ENCODE data around the gene SORCS1. TPM values are rescaled to one million over a fixed set of nuclear protein-coding genes. Genes with fewer than 3 reads are reported as not detected.

Gene SORCS1
- total and polyA plus RNA-seq, 3 donors from 2014 or later = 2.6 to 9.6 (median 4.6) TPM

DNA sequence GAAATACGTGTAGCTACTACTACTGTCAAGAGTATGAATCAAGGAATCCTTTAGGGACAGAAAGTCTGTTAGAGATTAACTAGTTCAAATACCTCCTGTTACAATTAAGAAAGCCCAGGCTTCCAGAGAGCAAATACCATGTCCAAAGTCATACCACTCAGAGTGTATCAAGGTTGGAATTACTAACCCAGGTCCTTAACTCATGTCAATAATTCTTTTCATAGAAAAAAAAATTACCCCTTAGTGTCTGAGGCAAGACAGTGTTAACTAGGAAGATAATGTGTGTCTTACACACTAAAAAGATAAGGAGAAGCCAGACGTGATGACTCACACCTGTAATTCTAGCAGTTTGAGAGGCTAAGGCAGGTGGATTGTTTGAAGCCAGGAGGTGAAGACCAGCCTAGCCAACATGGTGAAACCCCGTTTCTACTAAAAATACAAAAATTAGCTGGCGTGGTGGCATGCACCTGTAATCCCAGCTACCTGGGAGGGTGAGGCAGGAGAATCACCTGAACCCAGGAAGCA, 423.4 kb downstream of the SORCS1 start:
- Histone ChIP-seq H3K4me1 (no peaks in the 10 kb centered on the region), H3K27me3 (no peaks in the 10 kb centered on the region), H3K36me3 (ENCODE audit: low read depth, missing control alignments) (no peaks in the 10 kb centered on the region), H3K4me3 (no peak overlapping the region), H3K9me3 (no peaks in the 10 kb centered on the region), H3K27ac (no peak overlapping the region)
- 63 to 77% methylated on average over 4 of the region's 4 CpGs for WGBS, 2 donors
- no peak for DNase-seq
- TF ChIP-seq POLR2A (IDR thresholded peaks at IDR 0.05) = no peak
- TF ChIP-seq, protein P1, sequence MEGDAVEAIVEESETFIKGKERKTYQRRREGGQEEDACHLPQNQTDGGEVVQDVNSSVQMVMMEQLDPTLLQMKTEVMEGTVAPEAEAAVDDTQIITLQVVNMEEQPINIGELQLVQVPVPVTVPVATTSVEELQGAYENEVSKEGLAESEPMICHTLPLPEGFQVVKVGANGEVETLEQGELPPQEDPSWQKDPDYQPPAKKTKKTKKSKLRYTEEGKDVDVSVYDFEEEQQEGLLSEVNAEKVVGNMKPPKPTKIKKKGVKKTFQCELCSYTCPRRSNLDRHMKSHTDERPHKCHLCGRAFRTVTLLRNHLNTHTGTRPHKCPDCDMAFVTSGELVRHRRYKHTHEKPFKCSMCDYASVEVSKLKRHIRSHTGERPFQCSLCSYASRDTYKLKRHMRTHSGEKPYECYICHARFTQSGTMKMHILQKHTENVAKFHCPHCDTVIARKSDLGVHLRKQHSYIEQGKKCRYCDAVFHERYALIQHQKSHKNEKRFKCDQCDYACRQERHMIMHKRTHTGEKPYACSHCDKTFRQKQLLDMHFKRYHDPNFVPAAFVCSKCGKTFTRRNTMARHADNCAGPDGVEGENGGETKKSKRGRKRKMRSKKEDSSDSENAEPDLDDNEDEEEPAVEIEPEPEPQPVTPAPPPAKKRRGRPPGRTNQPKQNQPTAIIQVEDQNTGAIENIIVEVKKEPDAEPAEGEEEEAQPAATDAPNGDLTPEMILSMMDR (IDR thresholded peaks at IDR 0.05) = no peak
- intact Hi-C loops (cut with DNase I; ENCODE audit: low total_unique reads) = no loop called here

DNA sequence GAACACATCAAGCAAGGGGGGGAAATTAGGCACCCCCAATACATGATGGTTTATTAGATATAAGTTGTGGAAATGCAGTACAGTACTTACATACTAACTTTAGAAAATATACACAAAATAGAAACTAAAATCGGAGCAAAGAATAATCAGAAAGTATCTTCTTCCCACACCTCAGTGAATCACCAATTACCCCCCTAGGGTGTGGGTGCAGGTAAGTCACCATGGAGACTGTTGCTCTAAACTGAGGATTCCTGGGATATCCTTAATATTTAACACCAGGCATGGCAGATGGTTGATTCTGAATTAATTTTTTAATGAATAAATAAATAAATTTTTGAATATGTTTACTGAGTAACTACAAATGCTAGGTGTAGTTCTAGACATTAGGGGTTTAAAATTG, 424.4 kb downstream of the SORCS1 start:
- Histone ChIP-seq H3K9me3 (no peaks in the 10 kb centered on the region), H3K27me3 (no peaks in the 10 kb centered on the region), H3K27ac (no peak overlapping the region), H3K4me3 (no peak overlapping the region), H3K36me3 (ENCODE audit: low read depth, missing control alignments) (no peaks in the 10 kb centered on the region), H3K4me1 (no peaks in the 10 kb centered on the region)
- intact Hi-C loops (cut with DNase I; ENCODE audit: low total_unique reads) = no loop called here
- 93 to 94% methylated on average over 1 of the region's 1 CpG for WGBS, 2 donors
- DNase-seq = no peak
- TF ChIP-seq POLR2A (IDR thresholded peaks at IDR 0.05) = no peak
- TF ChIP-seq, protein P1 (IDR thresholded peaks at IDR 0.05) = no peak

DNA sequence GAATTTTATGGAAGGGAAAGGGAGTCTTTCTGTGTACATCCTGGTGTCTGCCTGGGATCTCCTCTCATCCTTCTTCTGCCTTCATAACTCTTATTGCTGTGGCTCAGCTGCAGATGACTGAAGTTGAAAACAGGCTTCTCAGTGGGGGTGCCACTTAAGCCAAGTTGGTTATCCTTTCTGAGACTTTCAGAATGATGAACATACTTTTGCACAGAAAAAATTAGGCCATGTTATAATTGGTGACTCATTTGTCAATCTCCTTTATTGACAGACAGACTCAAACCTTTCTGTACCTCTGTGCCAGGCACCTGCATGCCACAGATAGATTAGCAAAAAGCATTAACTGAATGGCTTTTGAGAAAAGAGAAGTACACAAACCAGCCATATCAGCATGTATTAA, 430.3 kb downstream of the SORCS1 start:
- intact Hi-C loops (cut with DNase I; ENCODE audit: low total_unique reads) = no loop called here
- Histone ChIP-seq H3K9me3 (no peaks in the 10 kb centered on the region), H3K4me1 (no peaks in the 10 kb centered on the region), H3K4me3 (no peak overlapping the region), H3K36me3 (ENCODE audit: low read depth, missing control alignments) (no peaks in the 10 kb centered on the region), H3K27me3 (no peaks in the 10 kb centered on the region), H3K27ac (no peak overlapping the region)
- no peak for TF ChIP-seq POLR2A (IDR thresholded peaks at IDR 0.05)
- TF ChIP-seq, protein P1 (IDR thresholded peaks at IDR 0.05) = no peak
- DNase-seq = no peak

DNA sequence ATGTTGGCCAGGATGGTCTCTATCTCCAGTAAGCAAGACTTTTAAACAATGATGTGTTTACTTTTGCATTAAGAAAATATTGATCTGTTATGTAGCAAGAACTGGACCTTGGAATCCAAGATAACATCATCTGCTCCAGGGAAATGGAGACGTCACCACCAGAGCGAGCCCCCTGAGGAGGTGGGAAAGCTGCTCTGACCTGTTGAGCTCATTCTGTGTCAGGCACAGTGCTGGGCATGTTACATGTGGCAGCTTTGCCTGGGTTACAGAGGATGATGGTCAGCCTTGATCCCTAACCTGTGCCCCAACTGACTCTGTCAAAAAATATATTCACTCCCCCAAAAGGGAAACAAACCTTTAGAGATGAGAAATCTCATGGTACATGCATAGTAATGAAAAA, 436.3 kb downstream of the SORCS1 start:
- H3K4me3 ChIP-seq = no peak overlapping the region
- TF ChIP-seq, protein P1 (IDR thresholded peaks at IDR 0.05) = no peak
- no peak for TF ChIP-seq POLR2A (IDR thresholded peaks at IDR 0.05)
- H3K4me1 ChIP-seq = no peaks in the 10 kb centered on the region
- no peaks in the 10 kb centered on the region for H3K9me3 ChIP-seq
- intact Hi-C loops (cut with DNase I; ENCODE audit: low total_unique reads) = no loop called here
- 78 to 86% methylated on average over 2 of the region's 2 CpGs for WGBS, 2 donors
- no peak for DNase-seq
- H3K27ac ChIP-seq = no peak overlapping the region
- no peaks in the 10 kb centered on the region for H3K36me3 ChIP-seq (ENCODE audit: low read depth, missing control alignments)
- H3K27me3 ChIP-seq = no peaks in the 10 kb centered on the region

DNA sequence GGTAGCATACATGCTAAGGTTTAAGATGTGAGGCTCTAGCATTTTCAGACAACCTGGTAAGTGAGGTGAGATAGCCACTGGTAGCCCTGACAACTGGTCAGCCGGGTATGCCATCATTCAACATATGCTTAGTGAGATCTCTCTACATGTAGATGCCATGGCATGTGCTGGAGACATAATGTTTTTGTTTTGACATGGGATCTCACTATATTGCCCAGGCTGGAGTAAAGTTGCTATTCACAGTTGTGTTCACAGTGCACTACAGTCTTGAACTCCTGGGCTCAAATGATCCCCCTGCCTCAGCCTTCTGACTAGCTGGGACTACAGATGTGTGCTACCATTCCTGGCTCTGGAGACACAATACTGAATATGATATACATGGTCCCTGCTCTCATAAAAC, 437.3 kb downstream of the SORCS1 start:
- no peak overlapping the region for H3K4me3 ChIP-seq
- no peaks in the 10 kb centered on the region for H3K9me3 ChIP-seq
- intact Hi-C loops (cut with DNase I; ENCODE audit: low total_unique reads) = no loop called here
- TF ChIP-seq, protein P1 (IDR thresholded peaks at IDR 0.05) = no peak
- TF ChIP-seq POLR2A (IDR thresholded peaks at IDR 0.05) = no peak
- DNase-seq = no peak
- WGBS, 2 donors = 95 to 100% methylated on average over 1 of the region's 1 CpG
- H3K36me3 ChIP-seq (ENCODE audit: low read depth, missing control alignments) = no peaks in the 10 kb centered on the region
- H3K4me1 ChIP-seq = no peaks in the 10 kb centered on the region
- H3K27me3 ChIP-seq = no peaks in the 10 kb centered on the region
- no peak overlapping the region for H3K27ac ChIP-seq
